Measurements from ENCODE around the gene NDUFS6.
A peak's percentile ranks its signal among the peaks of the same experiment; 100 is the strongest.
"Not testable (repeated sequence)": the region's sequence is repeated elsewhere in the genome, so short reads cannot be mapped to it uniquely, and the experiment has no call there.

The NDUFS6 gene

DNA sequence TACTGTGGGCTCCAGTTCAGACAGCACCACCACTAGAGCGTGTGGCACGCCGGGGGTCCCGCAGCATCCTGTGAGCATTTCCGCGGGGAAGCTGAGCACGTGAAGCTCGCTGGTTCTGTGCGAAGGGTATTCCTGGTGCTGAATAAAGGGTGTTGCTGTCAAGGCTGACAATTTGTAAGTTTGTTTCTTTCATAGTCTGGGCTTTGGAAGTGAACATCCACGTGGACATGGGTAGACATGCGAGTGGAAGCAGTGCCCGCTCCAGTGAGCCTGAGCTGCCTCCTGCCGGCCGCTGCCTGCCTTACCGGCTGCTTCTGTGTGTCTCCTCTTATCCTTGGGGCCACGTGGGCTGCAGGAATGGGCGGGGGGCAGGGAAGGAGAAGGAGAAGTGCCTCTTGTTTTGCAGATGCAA lies 14.7 kb downstream of the NDUFS6 start:
- no peak for DNase-seq (ENCODE audit: low spot score)

DNA sequence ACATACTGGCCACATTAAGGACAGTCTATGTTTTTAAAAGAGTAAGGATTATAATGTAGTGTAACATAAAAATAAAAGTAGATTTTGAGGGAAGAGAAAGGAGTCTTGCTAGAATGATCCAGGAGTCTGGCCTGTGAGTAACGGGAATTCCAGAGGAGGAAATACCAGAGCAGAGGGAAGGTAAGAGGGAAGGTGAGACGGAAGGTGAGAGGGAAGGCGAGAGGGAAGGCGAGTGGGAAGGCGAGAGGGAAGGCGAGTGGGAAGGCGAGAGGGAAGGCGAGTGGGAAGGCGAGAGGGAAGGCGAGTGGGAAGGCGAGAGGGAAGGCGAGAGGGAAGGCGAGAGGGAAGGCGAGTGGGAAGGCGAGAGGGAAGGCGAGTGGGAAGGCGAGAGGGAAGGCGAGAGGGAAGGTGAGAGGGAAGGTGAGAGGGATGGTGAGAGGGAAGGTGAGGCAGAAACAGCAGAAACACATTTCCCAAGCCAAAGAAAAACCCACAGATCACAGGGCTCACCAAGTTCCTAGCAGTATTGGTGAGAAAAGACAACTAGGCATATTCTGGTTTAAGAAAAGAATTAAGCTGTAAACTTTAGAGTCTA lies 15.4 kb downstream of the NDUFS6 start:
- DNase-seq (ENCODE audit: low spot score): not testable (repeated sequence)

DNA sequence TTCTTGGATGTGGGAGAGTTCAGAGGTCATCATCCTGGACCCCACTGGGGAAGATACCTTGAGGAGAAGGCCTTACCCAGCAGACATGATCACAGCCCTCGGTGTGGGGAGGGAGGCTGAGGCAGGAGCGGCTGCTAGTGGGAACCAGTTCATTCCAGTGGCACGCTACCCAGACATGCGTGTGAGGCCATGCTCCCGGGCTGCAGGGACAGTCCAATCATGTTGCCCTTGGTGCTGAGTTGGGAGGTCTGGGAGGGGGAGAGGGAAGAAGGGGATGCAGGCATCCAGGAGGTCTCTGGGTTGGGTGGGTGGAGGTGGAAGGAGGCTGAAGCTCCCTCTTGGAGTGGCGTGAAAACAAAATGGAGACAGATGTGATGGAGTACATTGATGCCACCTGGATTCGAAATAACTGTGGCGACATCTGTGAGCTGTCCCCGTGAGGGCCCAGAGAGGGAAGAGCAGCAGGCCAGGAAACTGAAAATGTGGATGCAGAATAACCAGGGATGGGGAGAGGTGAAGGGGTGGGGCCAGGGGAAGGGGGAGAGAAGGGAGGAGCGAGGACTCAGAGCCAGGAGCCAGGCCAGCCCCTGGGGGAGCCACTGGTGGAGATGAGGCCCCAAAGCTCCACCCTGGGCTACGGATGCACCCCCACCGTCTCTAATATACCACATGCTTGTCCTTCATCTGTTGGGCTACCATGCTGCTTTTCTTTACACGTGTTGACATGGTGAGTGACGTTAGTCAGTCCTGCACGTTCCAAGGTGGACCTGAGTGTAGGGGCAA lies 16.2 kb downstream of the NDUFS6 start:
- no peak for DNase-seq (ENCODE audit: low spot score)

DNA sequence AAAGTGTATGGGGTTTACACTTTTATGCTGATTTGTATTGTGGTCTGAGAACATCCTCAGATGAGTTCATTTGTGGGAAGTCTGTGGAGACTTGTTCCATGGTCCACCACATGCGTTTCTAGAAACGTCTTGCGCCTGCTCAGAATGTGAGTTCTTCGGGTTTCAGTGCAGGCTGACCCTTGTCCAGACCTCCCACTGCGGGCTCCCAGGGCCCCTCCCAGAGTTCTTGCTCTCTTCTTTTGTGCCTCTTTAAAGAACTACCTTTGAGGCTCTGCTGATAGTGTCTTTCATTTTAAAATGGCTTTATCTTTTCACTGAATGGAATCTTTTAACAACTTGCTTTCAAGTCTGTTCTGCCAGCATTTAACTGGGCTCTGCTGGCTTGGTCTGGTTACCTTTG lies 17.6 kb downstream of the NDUFS6 start:
- no peak for DNase-seq (ENCODE audit: low spot score)

DNA sequence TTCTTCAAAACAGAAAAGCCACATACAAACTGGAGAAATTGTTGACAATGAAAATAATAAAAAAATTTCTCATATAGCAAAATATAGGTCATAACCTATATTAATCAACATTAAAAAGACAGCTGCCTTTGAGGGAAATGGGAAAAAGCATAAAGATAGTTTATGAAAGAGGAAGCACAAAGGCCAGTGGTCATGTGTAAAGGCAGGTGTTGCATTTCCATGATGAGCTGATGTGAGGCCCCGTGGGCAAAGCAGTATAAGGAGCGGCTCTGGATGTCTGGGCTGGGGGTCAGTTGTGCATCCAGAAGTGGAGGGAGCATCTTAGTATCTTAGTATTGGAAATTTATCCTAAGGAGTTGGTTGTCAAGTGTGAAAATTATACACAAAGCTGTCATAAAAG lies 18.3 kb downstream of the NDUFS6 start:
- no peak for DNase-seq (ENCODE audit: low spot score)

DNA sequence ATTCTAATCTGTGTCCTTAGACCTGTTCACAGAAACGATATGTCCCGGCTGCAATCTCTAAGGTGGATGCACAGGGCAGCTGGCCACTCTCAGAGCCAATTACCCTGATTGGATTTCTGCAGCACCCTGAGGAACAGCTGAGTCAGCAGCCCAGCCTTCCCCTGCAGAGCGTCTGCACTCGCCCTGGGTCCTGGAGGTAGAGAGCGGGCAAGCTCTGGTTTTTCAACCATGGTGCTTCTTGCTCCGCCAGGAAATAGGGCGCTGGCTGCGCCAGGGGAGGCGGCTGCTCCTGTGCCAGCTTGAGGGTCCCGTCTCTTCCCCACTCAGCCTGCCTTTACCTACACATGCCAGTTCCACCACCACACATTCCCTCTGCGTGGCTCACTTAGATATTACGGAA lies 19.2 kb downstream of the NDUFS6 start:
- no peak for DNase-seq (ENCODE audit: low spot score)

DNA sequence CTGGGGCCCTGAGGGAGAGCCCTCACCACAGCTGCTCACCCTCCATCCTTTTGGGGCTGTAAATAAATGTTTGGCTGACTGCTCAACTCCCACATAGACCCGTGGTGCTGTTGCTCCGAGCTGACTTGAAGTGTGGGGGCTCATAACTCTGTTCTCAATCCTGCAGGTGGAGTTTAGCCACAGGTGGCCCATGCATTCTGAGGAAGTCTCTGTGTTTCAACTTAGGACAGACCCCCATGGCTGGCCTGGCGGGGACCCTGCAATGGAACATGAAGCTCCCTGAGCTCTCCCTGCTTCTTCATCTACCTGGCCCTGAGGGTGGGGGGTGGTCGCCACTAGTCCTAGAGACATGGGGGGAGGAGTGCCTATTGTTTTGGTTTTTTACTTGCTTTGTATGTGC lies 19.7 kb downstream of the NDUFS6 start:
- no peak for DNase-seq (ENCODE audit: low spot score)

DNA sequence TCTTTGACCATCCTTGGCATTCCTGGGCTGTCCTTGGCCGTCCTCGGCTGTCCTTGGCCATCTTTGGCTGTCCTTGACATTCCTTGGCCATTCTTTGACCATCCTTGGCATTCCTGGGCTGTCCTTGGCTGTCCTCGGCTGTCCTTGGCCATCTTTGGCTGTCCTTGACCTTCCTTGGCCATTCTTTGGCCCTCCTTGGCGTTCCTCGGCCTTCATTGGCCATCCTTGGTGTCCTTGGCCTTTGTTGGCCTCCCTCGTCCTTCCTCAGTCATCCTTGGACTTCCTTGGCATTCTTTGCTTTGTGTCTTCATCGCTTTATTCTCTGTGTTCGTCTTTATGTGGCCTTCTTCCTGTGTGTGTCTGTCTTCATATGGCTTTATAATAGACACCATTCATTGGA lies 20.7 kb downstream of the NDUFS6 start:
- no peak for DNase-seq (ENCODE audit: low spot score)

DNA sequence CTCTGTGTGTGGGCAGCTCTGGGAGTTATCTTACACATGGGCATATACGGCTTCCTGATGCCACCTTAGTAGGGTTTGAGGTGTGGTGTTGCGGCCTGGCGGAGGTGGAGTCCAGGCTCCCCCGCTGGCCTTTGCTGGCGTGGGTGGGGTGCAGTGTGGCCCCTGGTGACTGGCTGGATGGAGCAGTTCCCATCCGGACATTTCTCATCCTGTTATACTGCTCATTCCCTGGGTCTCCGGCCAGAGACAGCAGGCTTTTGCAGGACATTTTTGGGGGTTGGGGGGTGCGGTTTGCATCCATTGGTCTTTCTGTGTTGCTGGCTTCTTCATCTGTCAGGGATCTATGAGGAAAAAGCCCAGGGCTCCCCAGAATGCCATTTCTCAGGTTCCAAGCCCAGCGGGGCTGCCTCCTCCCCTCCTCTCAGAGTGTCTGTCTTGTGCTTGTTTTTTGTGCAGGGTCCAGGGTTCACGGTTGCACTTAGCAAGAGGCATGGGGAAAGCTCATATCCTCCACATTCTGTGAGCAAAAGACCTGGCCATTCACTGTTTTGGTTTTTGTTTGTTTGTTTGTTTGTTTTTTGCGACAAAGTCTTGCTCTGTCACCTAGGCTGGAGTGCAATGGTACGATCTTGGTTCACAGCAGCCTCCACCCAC lies 22.3 kb downstream of the NDUFS6 start:
- DNase-seq (ENCODE audit: low spot score): no peak

DNA sequence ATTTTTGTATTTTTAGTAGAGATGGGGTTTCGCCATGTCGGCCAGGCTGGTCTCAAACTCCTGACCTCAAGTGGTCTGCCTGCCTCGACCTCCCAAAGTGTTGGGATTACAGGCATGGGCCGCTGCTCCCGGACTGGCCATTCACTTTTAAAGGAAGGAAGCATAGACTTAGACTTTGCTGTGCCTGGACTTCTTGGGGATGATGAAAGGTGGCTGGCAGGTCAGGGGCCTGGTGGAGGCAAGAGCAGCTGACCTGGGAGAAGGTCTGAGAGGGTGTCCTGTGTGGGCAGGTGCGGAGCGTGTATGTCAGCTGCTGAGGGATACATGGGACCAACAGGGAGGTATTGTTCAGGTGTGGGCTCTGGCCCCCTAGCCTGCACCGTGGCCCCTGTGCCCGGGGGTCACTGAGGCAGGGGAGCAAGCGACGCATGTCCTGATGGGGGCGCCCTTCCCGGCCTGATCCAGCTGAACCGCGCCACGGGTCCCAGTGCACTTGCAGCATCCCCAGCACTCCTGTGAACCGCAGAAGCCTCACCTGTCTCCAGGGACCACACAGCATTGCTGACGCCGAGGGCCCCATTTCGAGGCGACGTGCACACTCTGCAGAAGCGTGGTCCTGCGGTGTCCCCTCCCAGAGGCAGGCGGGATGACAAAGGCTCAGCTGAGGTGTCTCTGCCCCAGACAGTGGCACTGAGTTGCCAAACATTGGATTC lies 23.1 kb downstream of the NDUFS6 start:
- DNase-seq (ENCODE audit: low spot score): no peak

DNA sequence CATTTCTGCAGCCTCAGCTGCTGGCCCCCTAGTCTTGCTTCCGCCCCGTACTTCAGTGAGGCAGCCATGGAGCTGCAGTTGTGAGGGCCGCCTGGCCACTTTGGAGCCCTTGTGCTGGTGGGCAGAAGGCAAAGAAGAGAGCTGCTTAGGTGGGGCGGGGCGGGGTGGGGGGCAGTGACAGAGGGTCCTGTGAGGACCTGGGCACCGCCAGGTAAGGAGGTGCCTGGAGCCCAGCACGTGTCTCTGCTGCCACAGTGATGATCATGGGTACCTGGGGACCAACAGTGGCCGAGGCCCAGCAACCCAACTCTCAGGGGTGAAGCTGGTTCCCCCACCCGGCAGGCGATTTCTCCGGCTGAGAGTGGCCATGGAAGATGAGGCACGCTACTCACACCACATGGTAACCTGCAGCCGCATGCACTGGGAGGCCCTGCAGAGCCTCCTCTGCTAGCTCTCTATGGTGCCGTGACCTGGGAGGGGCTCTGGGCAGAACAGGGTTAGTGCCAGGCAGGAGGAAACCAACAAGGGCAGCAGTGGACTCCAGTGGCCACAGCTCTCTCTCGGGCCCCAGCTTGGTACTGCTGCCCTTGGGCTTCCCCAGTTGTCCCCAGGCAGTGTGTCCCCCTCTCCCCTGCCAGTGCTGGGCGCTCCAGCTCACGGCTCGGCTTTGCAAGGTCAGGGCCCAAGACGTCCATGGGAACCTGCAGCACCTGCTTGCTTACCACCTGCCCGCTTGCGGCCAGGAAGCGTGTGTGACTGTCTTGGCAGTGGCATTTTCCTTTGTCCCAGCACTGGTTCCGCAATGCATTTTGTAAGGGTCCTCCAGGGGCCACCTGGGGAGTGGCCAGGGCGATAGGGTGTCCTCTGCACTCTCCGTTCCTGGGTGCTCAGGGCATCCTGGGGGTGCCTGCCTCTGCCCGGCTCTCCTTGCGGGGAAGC lies 24.0 kb downstream of the NDUFS6 start:
- DNase-seq (ENCODE audit: low spot score): no peak

DNA sequence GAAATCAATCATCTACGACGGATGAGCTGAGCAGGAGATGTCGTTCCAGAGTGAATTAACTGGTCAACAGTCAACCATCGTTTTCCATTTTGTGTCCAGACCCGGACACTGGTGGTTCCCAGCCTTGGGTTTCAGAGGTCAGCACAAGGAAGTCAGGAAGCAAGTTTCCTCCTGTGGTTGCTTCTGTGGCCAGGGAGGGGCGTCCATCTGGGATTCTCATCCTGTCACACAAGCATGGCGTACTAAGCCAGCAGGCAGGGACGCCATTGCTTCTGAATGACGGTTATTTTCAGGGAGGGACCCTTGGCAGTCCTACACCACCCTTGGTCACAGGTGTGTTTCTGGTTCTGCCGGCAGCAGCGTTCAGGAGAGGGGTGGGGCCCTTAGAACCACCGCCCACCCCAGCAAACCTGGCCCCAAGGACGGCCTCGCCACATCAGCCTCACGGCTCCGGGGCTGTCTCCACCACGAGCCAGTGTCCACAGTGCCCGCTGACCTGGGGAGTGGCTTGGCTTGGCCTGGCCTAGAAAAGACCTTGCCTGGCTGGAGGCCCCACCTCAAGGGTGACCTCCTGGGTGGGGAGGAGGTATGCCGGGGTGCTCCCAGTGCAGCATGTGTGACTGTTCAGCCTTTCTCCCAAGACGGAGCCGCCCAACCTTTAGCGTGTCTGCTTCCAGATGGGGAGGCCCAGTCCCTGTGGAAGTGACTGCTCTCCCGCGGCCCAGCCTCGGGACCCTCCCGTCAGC lies 25.2 kb downstream of the NDUFS6 start:
- no peak for DNase-seq (ENCODE audit: low spot score)

DNA sequence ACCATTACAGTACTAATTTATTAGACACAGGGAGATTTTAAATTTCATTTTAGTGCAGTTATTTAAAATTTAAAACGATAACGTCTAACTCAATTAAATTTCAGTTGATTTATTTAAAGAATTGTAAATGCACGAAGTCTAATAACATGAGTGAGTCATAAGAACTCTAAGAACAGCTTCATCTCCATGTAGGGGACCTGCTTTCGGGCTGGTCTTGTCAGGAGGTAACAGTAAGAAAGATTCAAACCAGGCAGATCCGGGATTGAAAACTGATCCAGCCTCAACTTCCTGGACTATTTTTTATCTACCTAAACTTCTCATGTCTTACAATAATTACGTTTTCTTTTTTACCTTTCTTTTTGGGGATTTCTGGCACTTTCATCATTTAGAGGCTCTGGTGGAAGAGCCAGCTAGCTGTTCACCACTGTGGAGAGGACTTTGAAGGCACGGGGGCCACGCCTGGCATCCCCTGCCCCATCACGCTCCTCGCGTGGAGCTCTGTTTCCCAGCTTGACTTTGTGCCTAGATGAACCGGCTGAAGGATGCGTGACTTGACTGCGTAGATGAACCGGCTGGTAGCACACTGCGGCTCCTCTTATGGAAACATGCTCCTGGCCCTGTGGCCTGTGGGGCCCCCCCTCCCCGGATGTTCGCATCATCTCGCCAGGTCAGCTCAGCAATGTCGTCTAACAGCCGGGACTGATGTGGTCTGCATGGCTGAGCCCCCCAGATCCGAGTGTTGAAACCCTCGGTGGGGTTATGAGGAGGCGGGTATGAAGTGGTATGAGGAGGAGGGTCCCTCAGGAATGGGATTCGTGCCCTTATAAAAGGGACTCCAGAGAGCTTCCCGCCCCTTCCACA lies 26.0 kb downstream of the NDUFS6 start:
- no peak for DNase-seq (ENCODE audit: low spot score)

DNA sequence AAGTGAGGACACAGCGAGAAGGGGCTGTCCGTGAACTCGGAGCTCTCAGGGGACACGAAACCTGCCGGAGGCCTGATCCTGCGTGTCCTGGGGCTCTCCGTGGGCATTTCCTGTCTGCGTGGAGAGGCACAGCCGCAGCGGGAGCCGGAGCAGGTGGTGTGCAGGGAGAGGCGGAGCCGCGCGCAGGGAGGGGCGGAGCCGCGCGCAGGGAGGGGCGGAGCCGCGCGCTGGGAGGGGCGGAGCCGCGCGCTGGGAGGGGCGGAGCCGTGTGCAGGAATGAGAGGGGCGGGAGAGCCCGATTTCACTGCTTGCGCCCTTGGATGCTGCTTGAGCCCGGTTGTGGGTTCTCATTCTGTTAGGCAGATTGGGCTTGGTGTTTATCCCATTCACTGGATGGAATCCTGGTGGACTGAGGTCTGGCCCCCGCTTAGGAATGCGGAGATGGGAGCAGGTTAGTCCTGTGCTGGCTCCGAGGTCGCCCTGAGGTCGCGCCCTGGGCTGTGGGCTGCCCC lies 26.7 kb downstream of the NDUFS6 start:
- DNase-seq (ENCODE audit: low spot score): peak; percentile 19

DNA sequence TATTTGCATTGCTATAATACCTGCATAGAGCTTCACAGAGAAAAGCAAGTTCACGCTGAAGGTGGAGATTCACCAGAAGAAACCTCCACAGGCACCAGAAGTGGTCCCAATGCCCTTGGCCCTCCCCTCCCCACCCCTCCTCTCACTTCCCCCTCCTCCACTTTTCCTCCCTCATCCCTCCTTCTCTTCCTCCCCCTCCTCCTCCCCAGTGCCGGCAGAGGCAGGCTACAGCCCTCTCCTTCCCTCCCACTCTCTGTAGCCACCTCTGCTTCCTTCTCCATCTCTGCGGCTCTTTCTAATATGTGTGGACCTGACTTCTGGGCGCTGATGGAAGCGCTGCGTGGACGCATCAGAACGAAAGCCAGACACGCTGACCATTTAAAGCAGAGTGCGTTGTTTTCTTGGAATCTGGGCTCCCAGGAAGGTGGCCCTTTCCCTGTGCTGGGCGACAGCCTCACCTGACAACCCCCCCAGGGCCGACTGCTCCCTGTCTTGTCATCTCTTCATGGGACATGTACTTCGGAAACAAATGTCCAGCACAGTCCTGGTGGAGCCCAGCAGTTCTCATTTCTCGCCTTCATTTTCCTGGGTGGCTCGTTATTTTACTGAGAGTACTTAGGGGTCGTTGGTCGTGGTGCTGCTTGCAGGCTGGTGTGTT lies 29.5 kb downstream of the NDUFS6 start:
- no peak for DNase-seq (ENCODE audit: low spot score)

DNA sequence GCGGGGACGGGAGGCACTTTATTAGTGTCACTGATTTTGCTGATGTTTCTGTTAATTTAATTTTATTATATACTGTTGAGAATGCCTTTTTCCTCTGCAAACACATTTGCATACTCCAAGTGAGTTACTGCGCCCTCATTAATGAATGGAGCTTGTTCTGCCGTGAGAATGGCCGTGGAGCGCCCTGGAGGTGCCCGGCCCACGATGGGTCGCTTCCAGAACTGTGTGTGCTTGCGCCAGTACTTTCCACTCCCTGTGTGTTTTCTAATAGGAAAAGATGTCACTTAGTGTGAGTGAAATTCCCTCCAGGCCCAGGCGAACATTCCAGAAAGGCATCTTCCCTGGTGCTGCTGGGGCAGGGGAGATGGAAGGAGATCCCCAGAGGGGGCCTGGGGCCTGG lies 30.1 kb downstream of the NDUFS6 start:
- no peak for DNase-seq (ENCODE audit: low spot score)

DNA sequence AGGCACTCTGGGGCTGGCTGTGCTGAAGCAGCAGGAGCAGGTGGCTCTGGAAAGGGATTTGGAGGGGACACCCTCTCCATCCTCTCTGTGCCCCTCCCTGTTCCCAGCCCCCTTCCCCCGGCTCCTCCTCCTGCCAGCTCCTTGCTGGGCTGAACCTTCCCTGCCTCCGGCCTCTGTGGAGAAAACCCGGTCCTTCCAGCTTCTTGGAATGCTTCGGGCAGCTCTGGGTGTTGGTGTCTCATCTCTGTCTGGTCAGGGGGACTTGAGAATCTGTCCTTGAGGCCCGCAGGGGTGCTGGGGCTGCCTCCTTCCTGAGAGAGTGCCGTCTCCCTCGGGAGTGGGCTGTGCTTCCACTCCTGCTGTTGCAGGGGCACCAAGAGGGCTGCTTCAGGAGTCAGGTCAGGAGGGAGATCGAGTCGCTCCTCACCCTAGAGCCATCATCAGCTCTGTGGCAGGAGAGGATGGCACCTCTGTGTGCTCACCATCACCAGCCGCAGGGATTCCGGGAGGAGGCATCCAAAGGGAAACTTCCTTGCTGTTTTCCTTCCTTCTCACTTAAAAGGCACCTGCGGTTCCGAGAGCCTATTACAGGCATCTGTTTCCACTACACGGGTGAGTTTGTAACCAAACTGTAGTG lies 30.6 kb downstream of the NDUFS6 start:
- no peak for DNase-seq (ENCODE audit: low spot score)

DNA sequence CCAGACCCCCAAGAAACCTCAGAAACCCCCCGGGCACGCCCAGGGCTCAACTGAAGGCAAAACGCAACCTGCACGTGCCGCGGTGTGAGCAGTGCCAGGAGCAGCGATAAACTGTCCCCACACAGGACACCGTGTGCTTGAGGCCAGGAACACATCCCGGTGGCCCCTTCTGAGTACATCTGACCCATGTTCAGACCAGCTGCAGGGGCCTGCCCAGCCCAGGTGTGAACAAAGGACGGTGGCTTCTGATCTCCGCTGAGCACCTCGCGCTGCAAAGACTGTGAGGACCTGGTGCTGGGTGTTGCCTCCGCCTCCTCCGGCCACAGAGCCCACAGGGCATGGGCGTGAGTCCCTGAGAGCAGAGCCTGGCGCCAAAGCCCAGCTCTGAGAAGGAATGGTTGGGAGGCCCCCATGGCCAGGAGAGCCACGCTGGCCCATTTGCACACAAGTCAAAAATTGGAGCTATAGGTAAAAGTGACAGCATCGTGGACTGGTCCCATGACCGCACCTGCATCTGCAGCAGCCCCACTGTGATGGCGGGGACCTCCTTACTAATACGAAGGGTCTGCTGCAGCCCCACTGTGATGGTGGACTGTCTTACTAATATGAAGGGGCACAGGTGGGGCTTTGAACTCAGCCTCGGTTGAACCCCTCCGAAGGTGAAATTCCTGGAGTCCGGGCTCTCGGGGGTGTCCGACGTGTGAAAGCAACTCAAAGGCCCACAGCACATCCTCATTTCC lies 31.5 kb downstream of the NDUFS6 start:
- no peak for DNase-seq (ENCODE audit: low spot score)

All from CD4-positive, alpha-beta T cell treated with Interleukin-6 at 100 ng/mL for 8 hours (primary cell).